Activated CD8-positive, alpha-beta memory T cell treated with anti-CD3 and anti-CD28 coated beads for 36 hours (primary cell): ENCODE measurements around the gene DCAF15. TPM values are rescaled to one million over a fixed set of nuclear protein-coding genes. Genes with fewer than 3 reads are reported as not detected.

Source experiments
- CTCF ChIA-PET: fragments of 350-600 bp; sonication (Branson Sonifier 250); formaldehyde crosslinking; loops from one replicate; lab custom pipeline; 2021; ENCODE audit warnings: antibody characterized with exemption; lab: Charles Lee
- POLR2A ChIA-PET: fragments of 350-600 bp; sonication (Branson Sonifier 250); formaldehyde crosslinking; loops from one replicate; lab custom pipeline; 2021; ENCODE audit warnings: antibody characterized with exemption; lab: Charles Lee
- total RNA-seq, 2 experiments: library from RNA; stranded (reverse); gene quantifications; one replicate each; pipeline ENCODE4 v1.2.3, GENCODE V29; 2021

Gene DCAF15
- total RNA-seq, 2 experiments from 2014 or later = 59.9 to 65.3 TPM

DNA sequence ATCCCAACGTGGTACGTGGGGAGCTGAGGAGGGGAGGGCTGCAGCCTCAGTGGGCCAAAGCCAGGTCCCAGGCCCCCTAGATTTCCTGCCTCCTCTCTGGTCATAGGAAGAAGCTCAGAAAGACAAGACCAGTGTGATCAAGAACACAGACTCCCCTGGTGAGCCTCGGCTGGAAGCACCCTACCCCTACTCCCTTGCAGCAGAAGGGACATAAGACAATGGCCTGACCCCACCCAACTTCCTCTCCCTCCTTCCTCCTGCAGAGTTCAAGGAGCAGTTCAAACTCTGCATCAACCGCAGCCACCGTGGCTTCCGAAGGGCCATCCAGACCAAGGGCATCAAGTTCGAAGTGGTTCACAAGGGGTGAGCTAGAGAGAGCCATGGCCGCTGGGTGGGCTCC lies 25.6 kb upstream of the DCAF15 start:
- POLR2A ChIA-PET = no interaction called here
- CTCF ChIA-PET = no interaction called here

DNA sequence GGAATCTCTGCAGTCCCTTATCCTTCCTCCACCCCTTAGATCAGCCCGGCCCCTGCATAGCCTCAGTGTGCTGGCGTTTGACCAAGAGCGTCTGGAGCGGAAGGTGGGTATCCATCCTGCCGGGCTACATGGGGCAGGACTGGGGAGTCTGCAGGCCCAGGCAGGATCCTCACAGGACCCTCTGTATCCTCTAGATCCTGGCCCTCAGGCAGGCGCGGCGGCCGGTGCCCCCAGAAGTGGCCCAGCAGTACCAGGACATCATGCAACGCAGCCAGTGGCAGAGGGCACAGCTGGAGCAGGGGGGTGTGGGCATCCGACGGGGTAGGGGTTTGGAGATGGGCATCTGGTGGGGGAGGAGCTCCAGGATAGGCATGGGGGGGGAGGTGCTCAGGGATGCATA lies 23.0 kb upstream of the DCAF15 start:
- POLR2A ChIA-PET = no interaction called here
- CTCF ChIA-PET = no interaction called here

DNA sequence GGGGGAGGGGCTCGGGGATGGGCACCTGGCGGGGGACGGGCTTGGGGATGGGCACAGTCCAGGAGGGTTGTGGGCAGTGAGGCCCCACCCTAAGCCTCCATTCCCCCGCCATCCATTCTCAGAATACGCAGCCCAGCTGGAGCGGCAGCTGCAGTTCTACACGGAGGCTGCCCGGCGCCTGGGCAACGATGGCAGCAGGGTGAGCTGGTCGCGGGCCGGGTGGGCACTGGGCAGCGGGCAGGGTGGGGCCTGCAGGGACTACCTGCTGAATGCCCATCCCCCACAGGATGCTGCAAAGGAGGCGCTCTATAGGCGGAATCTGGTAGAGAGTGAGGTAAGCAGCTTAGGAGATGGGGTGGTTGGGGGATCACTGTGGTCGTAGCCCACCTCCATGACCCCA lies 22.4 kb upstream of the DCAF15 start:
- POLR2A ChIA-PET = no interaction called here

DNA sequence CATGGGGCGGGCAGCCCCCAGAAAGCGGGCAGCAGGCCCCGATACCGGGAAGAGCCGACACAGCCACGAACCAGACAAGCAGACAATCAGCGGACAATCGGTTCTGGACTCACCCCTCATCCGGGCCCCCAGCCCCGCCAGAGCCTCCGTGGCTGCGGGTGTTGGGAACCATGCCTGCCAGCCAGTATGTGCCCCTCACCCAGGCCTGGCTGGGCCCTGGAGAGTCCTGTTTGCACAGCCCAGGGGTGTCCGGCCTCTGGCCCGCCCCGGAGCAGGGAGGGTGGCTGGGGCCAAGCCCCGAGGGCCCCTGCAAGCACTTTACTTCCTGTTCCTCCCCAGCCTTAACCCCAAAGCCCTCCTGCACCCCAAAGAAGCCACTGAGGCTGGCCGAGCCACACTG lies 21.9 kb upstream of the DCAF15 start:
- ChIA-PET POLR2A (no interaction called here), CTCF (no interaction called here)

More for the DNA sequence above, 22.4 kb upstream of the DCAF15 start:
- CTCF ChIA-PET = no interaction called here

DNA sequence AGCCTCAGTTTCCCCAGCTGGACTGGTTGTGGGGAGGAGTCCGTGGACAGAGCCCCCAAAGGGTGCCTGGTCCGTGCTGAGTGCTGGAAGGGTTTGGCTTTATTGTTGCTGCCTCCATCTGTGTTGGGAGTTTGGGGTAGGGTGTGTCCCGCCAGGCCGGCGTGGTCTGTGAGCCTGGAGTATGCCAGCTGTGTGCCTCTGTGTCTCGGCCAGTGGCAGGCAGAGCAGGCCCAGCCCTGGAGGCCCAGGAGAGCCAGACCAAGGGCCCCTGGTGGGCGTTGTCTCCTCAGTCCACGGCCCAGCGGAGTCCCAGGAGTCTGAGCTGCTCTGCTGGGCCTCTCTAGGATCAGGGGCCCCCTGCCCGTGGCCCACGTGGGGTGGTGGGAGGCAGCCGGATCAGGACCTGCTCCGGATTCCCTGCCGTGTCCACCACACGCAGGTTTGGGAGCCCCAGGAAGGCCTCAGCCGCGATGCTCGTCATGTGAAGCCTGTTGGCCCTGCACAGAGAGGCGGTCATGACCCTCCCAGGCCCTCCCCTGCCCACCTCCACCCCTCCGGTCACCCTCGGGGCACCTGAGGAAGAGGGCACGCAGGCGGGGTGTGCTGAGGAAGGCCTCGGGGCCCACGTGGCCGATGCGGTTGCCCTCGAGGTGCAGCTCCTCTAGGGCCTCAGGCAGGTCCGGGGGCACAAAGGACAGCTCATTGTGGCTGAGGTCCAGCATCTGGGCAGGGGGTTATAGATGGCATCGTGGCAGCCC lies 20.7 kb upstream of the DCAF15 start:
- ChIA-PET POLR2A (no interaction called here), CTCF (interaction anchor here (0.6 kb wide), 1 partner anchor 47 kb away, joined by 3 read pairs; no protein-coding TSS in a partner anchor)

DNA sequence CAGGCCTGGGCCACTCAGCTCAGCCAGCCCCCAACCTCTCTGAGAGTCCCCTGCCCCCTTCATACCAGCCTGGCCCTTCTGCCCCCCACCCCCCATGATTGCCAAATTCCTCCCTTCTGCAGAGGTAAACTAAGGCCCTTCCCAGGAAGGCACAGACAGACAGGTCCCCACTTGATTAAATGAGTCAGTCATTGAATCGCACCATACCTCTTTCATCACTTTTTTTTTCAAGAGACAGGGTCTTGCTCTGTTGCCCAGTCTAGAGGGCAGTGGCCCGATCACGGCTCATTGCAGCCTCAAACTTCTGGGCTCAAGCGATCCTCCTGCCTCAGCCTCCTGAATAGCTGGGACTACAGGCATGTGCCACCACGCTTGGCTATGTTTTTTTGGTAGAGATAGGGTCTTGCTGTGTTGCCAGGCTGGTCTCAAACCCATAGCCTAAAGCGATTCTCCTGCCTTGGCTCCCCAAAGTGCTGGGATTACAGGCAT lies 20.1 kb upstream of the DCAF15 start:
- POLR2A ChIA-PET = no interaction called here
- CTCF ChIA-PET = no interaction called here

DNA sequence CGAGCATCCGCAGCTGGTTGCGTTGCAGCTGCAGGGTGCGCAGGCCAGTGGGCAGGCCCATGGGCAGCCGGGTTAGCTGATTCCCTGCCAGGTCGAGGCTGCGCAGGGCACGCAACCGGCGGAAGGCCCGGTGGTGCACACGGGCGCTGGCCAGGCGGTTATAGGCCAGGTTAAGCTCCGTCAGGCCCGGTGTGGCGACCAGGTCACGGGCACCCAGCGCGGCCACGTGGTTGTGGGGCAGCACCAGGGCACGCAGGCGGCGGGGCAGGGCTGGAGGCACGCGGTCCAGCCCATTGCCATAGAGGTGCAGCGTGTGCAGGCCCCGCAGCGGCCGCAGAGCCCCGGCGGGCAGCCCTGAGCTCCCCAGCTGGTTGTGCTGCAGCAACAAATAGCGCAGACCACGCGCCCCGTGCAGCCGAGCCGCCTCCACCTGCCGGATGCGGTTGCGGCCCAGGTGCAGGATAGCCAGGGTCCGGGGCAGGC lies 19.4 kb upstream of the DCAF15 start:
- ChIA-PET CTCF (interaction anchor here (1.4 to 1.6 kb wide), 2 partner anchors 15 to 18 kb away, joined by 3 read pairs; no protein-coding TSS in a partner anchor), POLR2A (interaction anchor here (0.5 kb wide), 1 partner anchor 72 kb away, joined by 3 read pairs; no protein-coding TSS in a partner anchor)

DNA sequence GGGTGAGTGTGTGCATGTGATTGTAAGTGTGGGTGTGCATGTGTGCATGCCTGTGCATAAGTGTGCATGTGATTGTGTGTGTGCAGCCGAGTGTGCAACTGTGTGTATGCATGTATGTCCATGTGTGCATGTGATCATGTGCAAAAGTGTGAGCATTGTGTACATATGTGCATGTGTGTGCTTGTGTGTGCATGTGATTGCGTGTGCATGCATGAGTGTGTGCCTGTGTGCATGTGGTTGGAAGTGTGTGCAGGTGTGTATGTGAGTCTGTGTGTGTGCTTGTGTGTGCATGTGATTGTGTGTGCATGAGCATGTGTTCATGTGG lies 17.6 kb upstream of the DCAF15 start:
- ChIA-PET CTCF (no interaction called here), POLR2A (no interaction called here)

DNA sequence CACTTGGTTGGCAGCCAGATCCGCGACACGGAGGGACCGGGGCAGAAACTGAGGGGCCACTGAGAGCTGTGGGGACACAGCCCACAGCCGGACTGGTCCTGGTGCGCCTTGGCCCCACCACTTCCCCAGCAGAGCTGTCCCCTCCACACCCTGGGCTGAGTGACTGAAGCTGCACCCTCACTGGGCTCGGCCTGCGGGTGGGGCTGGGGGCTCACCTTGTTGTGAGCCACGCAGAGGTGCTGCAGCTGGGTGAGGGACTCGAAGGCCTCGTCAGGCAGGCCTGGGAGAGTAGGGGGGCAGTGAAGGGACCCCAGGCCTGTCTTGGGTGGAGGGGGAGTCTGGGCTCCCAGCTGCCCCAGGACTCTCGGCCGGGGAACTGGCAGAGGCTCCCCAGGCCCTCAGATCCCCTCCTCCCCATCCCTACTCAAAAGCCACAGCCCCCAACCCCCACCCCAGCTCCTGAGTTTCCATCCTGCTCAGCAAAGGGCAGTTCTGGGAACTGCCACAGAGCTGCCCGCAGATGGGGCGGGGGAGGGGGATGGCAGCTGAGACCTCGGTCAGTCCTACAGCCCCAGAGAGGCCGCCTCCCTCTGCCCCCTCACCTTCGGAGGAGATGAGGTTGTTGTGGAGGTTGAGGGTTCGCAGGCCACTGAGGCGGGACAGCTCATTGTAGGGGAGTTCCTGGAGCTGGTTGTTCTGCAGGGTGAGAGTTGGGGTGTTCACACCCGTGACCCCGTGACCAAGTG lies 16.4 kb upstream of the DCAF15 start:
- ChIA-PET POLR2A (no interaction called here), CTCF (interaction anchor here (1.2 kb wide), 1 partner anchor 135 kb away, joined by 4 read pairs; no protein-coding TSS in a partner anchor)

DNA sequence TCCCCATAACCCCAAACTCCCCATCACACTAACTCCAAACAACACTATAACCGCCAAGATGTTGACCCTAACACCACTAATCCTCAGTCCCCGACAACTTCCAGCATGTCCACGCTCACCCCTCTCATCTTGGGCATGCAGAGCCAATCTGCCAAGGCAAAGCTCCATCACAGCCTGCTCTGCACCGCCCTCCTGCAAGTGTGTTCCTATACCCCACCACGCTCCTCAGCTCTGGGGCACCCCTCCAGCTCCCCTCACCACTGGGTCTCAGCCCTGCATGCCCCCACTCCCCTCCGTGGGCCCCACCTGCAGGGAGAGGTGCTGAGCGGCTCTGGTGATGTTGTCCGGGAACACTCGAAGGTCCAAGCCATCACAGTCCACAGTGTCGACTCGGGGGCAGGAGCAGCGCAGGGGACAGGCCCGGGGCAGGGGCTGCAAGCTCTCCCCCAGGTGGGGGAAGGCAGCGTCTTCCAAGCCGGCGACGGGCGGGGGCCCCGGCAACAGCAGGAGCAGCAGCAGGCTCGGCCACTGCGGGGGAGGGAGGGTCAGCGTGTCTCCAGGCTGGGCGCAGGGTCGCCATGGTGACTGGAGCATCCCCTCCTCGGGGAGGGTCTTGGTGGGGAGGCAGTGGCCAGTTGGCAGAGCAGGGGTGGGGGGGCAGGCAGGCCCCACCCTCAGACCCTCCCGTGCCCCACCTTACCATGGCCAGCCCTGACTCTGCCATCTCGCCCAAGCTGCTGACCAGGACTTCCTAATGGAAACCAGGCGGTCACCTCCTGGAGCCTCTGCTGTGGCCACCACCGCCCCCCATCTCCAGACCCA lies 14.6 kb upstream of the DCAF15 start:
- POLR2A ChIA-PET = no interaction called here
- CTCF ChIA-PET = interaction anchor here (0.6 kb wide), 1 partner anchor 32 kb away, joined by 4 read pairs; no protein-coding TSS in a partner anchor

DNA sequence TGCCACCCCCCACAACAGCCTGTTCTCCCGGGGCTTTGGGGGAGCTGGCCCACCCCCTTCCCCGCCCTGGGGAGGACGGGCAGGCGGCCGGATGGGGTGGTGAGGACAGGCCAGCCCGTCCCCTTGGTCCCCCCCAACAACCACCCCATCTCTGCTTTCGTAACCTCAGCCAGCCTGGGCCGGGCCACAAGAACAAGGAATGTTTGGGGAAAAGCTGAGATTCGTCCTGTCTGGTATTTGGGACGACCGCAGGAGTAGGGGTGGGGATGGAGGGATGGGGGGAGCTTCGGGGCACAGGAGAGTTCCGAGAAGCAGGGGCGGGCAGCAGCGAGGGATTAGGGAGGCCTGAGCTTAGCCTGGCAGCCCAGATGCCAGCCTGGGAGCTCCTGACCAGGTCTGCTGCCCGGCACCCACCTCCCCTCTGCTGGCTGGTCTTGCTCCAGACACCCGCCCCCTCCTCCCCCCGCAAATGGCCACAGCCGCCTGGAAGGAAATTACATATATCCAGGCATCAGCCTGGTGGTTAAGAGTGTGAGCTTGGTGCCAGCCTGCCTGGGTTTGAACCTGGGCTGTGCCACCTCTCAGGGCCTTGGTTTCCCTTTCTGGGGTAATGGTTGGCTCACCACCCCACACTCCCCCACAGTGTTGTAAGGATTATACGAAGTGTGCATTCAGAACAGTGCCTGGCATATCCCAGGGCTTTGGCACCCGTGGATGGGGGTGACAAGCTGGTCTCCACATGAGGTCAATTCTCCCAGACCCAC lies 13.8 kb upstream of the DCAF15 start, which contains the start of gene PODNL1:
TSS of gene PODNL1 (minus strand) at position 117 of the 764 bp plus-strand sequence. CDS start 236 bp downstream, outside the sequence.
- CTCF ChIA-PET = interaction anchor here (0.6 to 1.2 kb wide), 2 partner anchors 13 to 31 kb away, joined by 3 to 4 read pairs; no protein-coding TSS in a partner anchor
- POLR2A ChIA-PET = no interaction called here

DNA sequence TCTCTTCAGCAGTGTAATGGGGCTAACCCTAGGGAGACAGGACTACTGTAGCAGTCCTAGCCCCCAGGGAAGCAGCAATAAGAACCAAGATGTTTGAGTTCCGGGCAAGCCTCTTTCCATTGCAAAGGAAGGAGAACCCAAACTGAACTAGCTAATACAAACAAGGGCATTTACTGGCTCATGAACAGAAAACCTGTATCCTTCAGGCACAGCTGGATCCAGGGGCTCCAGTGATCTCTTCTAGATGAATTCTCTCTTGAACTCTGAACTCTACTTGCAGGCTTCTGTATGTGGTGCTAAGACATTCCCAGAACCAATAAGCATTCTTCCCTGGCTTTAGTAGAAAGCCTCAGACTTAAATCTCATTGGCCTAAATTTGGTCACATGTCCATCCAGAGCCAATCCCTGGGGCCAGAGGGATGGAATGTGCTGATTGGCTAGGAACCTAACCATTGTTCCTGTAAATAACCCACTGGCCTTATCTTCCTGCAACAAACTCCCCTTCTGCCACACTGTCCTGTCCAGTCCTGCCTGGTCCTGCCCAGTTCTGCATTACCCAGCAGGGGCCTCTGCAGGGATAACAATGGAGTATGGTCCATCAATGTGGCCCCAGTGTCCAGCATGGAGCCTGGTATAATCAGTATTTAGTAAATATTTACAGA lies 10.2 kb upstream of the DCAF15 start:
- ChIA-PET POLR2A (no interaction called here), CTCF (interaction anchor here (0.6 kb wide), 1 partner anchor 39 kb away, joined by 3 read pairs; no protein-coding TSS in a partner anchor)

DNA sequence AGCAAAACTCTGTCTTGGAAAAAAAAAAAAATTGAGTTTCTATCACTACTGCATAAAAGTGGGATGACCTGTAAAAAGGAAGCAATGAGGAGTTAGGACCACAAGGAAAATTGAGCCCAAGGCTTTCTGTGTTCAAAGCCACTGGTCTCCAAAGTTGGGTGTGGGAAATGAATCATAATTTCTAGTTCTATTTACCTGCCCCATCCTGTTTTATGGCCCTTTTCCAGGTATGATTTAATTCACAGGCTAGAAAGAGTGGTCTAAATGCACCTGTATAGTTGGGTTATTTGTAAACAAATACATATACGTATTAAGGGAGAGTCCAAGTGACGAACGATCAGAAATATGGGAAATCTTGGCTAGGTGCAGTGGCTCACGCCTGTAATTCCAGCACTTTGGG lies 5.9 kb upstream of the DCAF15 start:
- POLR2A ChIA-PET = no interaction called here
- CTCF ChIA-PET = interaction anchor here (0.7 kb wide), 1 partner anchor 93 kb away, joined by 3 read pairs; no protein-coding TSS in a partner anchor

DNA sequence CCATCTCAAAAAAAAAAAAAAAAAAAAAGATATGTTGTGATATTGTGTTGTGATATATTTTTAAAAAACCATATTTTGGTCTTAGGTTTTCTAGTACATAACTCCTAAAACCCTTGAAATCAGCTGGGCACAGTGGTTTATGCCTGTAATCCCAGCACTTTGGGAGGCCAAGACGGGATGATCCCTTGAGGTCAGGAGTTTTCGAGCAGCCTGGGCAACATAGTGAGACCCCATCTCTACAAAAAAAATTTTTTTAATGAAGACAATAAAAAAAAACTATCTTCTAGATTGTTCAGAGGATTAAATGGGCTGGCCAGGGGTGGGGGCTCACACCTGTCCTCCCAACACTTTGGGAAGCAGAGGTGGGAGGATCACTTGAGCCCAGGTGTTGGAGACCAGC lies 1.3 kb upstream of the DCAF15 start:
- ChIA-PET POLR2A (interaction anchor here (0.5 kb wide), 1 partner anchor 125 kb away, joined by 6 read pairs; no protein-coding TSS in a partner anchor), CTCF (interaction anchor here (0.7 to 2.0 kb wide), 4 partner anchors 12 to 1189 kb away, joined by 3 to 5 read pairs (median 3); no protein-coding TSS in a partner anchor)

DNA sequence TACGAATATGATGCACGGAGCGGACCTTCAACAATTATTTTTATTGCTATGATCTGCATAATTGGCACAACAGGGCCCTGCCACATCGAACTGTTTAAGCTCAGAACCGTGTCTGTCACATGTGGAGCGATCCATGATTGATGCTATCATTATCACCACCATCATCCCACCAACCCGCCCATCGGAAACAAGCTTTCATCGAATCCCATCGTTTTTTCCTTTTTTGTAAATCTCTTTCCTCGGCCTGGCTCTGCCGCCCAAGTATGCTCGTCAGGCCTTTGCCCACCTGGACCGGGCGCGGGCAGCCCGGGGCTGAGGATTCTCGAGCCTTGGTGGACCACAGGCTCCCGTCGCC lies 533 bp upstream of the DCAF15 start:
- ChIA-PET POLR2A (interaction anchor here (0.5 to 2.1 kb wide), 5 partner anchors 28 to 147 kb away, joined by 4 to 8 read pairs (median 8); partner anchors contain the start of gene RFX1), CTCF (interaction anchor here (0.7 to 2.0 kb wide), 6 partner anchors 13 to 124 kb away, joined by 3 to 5 read pairs (median 4); partner anchors contain the start of gene MISP3)

DNA sequence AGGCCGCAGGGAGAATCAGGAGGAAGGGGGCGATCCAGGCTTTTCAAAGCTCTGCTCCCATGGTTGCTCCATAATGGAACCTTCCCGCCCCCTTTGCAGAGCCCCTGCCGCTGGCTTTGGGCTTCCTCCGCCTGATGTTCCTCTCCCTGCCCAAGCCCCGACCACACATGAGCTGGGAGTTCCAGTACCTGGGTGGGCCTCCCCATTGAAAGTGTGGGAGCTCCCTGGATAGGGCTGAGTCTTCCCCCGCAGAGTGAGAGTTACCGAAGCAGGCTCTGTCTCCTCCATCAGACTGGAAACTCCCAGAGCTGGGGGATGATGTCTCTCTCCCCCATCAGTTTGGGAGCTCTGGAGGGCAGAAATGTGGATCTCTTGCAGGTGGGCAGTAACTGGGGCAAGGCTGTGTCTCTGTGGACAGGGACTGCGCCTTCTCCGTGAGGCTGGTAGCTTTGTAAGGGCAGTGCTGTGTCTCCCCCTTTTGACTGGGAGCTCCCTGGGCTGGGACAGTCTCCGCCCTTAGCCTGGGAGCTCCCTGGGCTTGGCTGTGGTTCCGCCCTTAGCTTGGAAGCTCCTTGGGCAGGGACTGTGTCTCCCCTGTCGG lies 722 bp downstream of the DCAF15 start:
- CTCF ChIA-PET = interaction anchor here (0.5 to 2.0 kb wide), 9 partner anchors 27 to 143 kb away, joined by 3 to 5 read pairs (median 3); no protein-coding TSS in a partner anchor
- POLR2A ChIA-PET = interaction anchor here (0.6 to 2.1 kb wide), 4 partner anchors 33 to 73 kb away, joined by 3 to 8 read pairs (median 6); partner anchors contain the start of gene RFX1

DNA sequence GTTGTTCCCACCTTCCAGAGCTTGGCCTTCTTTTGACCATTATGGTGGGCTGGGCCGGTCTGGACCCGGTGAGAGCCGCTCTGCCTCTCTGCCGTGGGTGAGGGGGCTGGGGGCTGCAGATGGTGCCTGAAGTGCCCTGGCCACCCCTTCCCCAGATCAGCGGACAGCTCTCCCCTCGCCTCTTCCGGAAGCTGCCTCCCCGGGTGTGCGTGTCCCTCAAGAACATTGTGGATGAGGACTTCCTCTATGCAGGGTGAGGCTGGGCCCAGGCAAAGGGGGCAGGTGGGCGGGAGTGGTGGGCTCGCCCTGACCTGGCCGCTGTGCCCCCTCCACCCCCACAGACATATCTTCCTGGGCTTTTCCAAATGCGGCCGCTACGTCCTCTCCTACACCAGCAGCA lies 1.9 kb downstream of the DCAF15 start:
- POLR2A ChIA-PET = interaction anchor here (0.9 kb wide), 1 partner anchor 28 kb away, joined by 4 read pairs; no protein-coding TSS in a partner anchor
- CTCF ChIA-PET = interaction anchor here (1.2 kb wide), 1 partner anchor 72 kb away, joined by 3 read pairs; no protein-coding TSS in a partner anchor
